Kidney (tissue), 14 donors: Measurements from ENCODE around the gene FHL3. TPM values are rescaled to one million over a fixed set of nuclear protein-coding genes. Genes with fewer than 3 reads are reported as not detected.
"Not testable (repeated sequence)": the region's sequence is repeated elsewhere in the genome, so short reads cannot be mapped to it uniquely, and the experiment has no call there.

Source experiments
- DNase-seq, 5 donors: peaks; one replicate each; pipeline ENCODE4 v3.0.0-alpha.2; 2013 to 2020
- FAIRE-seq: peaks from 2 replicates; lab custom pipeline; 2012; peaks lifted over from hg19 to GRCh38; lab: Jason Lieb, UNC
- H3K27ac ChIP-seq, 2 donors: one replicate each; pipeline ENCODE4 v1.7.0; 2013; ENCODE audit warnings: low read depth in 2 of 2, low read length in 2 of 2, inconsistent platforms in 1 of 2
- H3K27me3 ChIP-seq: one replicate; pipeline ENCODE4 v1.7.1; 2013; ENCODE audit warnings: low read length, inconsistent platforms; ENCODE audit not compliant: control insufficient read depth, insufficient read depth
- H3K36me3 ChIP-seq, 3 donors: one replicate each; pipeline versions ENCODE4 v1.7.0 to v1.7.1; 2013; ENCODE audit warnings: low read length in 3 of 3, control low read depth in 1 of 3, inconsistent platforms in 1 of 3; ENCODE audit not compliant: insufficient read depth in 3 of 3, control insufficient read depth in 2 of 3
- H3K4me1 ChIP-seq, 3 donors: one replicate each; pipeline versions ENCODE4 v1.7.0 to v1.7.1; 2013; ENCODE audit warnings: low read length in 3 of 3, inconsistent platforms in 1 of 3, low read depth in 1 of 3; ENCODE audit not compliant: control insufficient read depth in 2 of 3, insufficient read depth in 2 of 3
- H3K4me3 ChIP-seq, 3 donors: one replicate each; pipeline versions ENCODE4 v1.7.0 to v1.8.1; 2013; ENCODE audit warnings: low read length in 3 of 3, control low read depth in 1 of 3, inconsistent platforms in 1 of 3
- H3K9ac ChIP-seq, 3 donors: one replicate each; pipeline versions ENCODE4 v1.7.0 to v1.7.1; 2013; ENCODE audit warnings: low read length in 3 of 3, control low read depth in 1 of 3, inconsistent platforms in 1 of 3
- H3K9me3 ChIP-seq, 3 donors: one replicate each; pipeline versions ENCODE4 v1.7.0 to v1.7.1; 2013; ENCODE audit warnings: low read length in 3 of 3, control low read depth in 1 of 3, inconsistent platforms in 1 of 3; ENCODE audit not compliant: control insufficient read depth in 2 of 3, insufficient read depth in 1 of 3
- intact Hi-C: fragments of 100-400 bp; cut with DNase I; formaldehyde crosslinking; loops from one replicate; pipeline ENCODE4 v1.11.1; 2022
- polyA plus RNA-seq: library from polyadenylated mRNA; stranded (reverse); fragments of 350-450 nt; fragmentation: Illumina TruSeq; extraction: RNeasy Lipid Tissue Mini Kit (QIAGEN cat#74804); gene quantifications from one replicate; pipeline ENCODE4 v1.2.3, GENCODE V29; 2014; ENCODE audit warnings: low read depth, low replicate concordance; ENCODE audit not compliant: insufficient read depth
- total RNA-seq: library from RNA; stranded (reverse); fragmentation: NEBNext Ultra II Directional; extraction: Animal tissue kit (Norgen Biotek cat#: 25700); gene quantifications from one replicate; pipeline ENCODE4 v1.2.1, GENCODE V29; 2021
- TF ChIP-seq, protein P1 (sequence below): IDR thresholded peaks from 3 replicates; pipeline ENCODE4 v1.5.1; 2012; ENCODE audit warnings: mild to moderate bottlenecking, moderate library complexity, borderline replicate concordance; ENCODE audit not compliant: insufficient read depth; ENCODE audit errors: extremely low read depth
- donor health status: control.
- donor health status: control.
- donor health status: control.
- donor health status: control.
- donor health status: control.
- donor health status: DM: yes; HTN: yes; CAD: no.
- donor health status: Normal renal cell carcinoma (clear cell type).

FHL3 gene
- total and polyA plus RNA-seq, 2 donors from 2014 or later, result 8.2 to 19.6 TPM

GRCh38 chr1:38038861-38039260 is 33.5 kb upstream of the FHL3 start:
- no peak overlapping the region for H3K27ac ChIP-seq
- H3K9me3 ChIP-seq, result no peaks in the 10 kb centered on the region
- intact Hi-C loops, result loop anchor here (10.0 kb wide), 1 partner anchor 796 kb away; no protein-coding TSS in a partner anchor
- TF ChIP-seq, protein P1, sequence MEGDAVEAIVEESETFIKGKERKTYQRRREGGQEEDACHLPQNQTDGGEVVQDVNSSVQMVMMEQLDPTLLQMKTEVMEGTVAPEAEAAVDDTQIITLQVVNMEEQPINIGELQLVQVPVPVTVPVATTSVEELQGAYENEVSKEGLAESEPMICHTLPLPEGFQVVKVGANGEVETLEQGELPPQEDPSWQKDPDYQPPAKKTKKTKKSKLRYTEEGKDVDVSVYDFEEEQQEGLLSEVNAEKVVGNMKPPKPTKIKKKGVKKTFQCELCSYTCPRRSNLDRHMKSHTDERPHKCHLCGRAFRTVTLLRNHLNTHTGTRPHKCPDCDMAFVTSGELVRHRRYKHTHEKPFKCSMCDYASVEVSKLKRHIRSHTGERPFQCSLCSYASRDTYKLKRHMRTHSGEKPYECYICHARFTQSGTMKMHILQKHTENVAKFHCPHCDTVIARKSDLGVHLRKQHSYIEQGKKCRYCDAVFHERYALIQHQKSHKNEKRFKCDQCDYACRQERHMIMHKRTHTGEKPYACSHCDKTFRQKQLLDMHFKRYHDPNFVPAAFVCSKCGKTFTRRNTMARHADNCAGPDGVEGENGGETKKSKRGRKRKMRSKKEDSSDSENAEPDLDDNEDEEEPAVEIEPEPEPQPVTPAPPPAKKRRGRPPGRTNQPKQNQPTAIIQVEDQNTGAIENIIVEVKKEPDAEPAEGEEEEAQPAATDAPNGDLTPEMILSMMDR, result no peak
- FAIRE-seq (no peak), DNase-seq (peak in 3 of 5 donors; percentile 22 to 71 (median 58))
- H3K4me1 ChIP-seq, result no peaks in the 10 kb centered on the region
- peaks cover 16% of the 10 kb centered on the region for H3K27me3 ChIP-seq
- H3K9ac ChIP-seq, result no peak overlapping the region
- H3K36me3 ChIP-seq, result no peaks in the 10 kb centered on the region
- no peak overlapping the region for H3K4me3 ChIP-seq

- no peak for DNase-seq
Measured at GRCh38 chr1:38037221-38037939, 32.1 kb upstream of the FHL3 start.

DNA sequence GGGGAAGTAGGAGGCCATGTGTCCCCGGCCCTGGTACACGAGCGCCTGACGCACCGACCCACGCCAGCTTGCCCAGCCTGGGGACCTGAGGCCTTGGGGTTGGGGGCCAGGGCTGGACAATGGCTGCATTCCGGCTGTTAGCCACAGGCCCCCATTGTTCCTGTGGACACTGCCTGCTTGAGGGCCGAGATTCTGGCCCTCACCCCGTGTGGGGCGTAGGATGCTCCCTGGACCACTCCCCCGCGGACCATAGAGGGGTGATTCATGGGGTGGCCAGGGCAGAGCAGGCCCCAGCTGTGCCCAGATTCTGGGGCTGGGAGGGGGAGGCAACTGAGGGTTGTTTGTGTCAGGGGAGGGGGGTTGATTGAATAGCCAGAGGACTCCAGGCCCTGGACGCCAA is 29.6 kb upstream of the FHL3 start:
- Histone ChIP-seq H3K9ac (no peak overlapping the region), H3K9me3 (no peaks in the 10 kb centered on the region), H3K36me3 (no peaks in the 10 kb centered on the region), H3K27me3 (no peaks in the 10 kb centered on the region), H3K4me1 (peaks cover 0 to 16% (median 2%) of the 10 kb centered on the region in 3 donors), H3K27ac (no peak overlapping the region), H3K4me3 (no peak overlapping the region)
- no peak for FAIRE-seq
- TF ChIP-seq, protein P1, result no peak
- intact Hi-C loops, result loop anchor here (10.0 kb wide), 1 partner anchor 800 kb away; no protein-coding TSS in a partner anchor
- no peak for DNase-seq

More at GRCh38 chr1:38037221-38037939, 32.1 kb upstream of the FHL3 start:
- intact Hi-C loops, result loop anchor here (10.0 kb wide), 1 partner anchor 797 kb away; no protein-coding TSS in a partner anchor
- H3K4me3 ChIP-seq, result no peak overlapping the region
- H3K4me1 ChIP-seq, result no peaks in the 10 kb centered on the region
- TF ChIP-seq, protein P1, result no peak
- H3K36me3 ChIP-seq, result no peaks in the 10 kb centered on the region
- H3K9ac ChIP-seq, result no peak overlapping the region
- FAIRE-seq, result no peak
- peaks cover 4% of the 10 kb centered on the region for H3K27me3 ChIP-seq
- no peaks in the 10 kb centered on the region for H3K9me3 ChIP-seq
- H3K27ac ChIP-seq, result no peak overlapping the region

- not testable (repeated sequence) for FAIRE-seq
Measured at GRCh38 chr1:38032992-38033391, 27.7 kb upstream of the FHL3 start.

More at GRCh38 chr1:38032992-38033391, 27.7 kb upstream of the FHL3 start:
- not testable (repeated sequence) for H3K27me3 ChIP-seq, H3K9me3 ChIP-seq, H3K27ac ChIP-seq, H3K36me3 ChIP-seq, H3K4me3 ChIP-seq, H3K9ac ChIP-seq, DNase-seq
- H3K4me1 ChIP-seq, result peaks cover 0 to 24% (median 5%) of the 10 kb centered on the region in 3 donors
- intact Hi-C loops, result loop anchor here (10.0 kb wide), 1 partner anchor 802 kb away; no protein-coding TSS in a partner anchor
